Globus pallidus (tissue), 1 donor: ENCODE results near the gene SRGAP2C.
A peak's percentile ranks its signal among the peaks of the same experiment; 100 is the strongest.
"Not testable (repeated sequence)": the region's sequence is repeated elsewhere in the genome, so short reads cannot be mapped to it uniquely, and the experiment has no call there.

Source experiments
- DNase-seq: peaks from one replicate; pipeline ENCODE4 v3.0.0-alpha.2; 2015; ENCODE audit warnings: low spot score

SRGAP2C gene

GRCh38 chr1:121184290-121185127 is at the start of gene SRGAP2C, which contains the start of gene FAM72B:
Gene SRGAP2C (plus strand): TSS chr1:121184975. CDS start chr1:121187447, 2,472 bp downstream.
Gene FAM72B (minus strand): TSS chr1:121184340. CDS start chr1:121183489, 851 bp downstream.
- peak; percentile 100 for DNase-seq

DNA sequence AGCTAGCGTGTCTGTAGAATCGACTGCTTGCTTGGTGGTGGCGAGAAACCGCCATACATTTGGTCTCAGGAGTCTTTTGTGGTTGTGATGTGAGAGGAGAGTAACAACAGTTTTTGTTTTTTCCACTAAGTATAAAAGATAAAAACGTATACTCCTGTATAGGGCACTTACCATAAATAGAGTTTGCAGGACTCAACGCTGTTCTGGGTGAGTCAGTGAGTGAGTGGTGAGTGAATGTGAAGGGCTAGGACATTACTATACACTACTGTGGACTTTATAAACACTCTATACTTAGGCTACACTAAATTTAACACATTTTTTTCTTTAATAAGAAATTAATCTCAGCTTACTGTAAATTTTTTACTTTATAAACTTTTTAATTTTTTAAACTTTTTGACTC is 44.4 kb upstream of the SRGAP2C start:
- DNase-seq, result not testable (repeated sequence)

DNA sequence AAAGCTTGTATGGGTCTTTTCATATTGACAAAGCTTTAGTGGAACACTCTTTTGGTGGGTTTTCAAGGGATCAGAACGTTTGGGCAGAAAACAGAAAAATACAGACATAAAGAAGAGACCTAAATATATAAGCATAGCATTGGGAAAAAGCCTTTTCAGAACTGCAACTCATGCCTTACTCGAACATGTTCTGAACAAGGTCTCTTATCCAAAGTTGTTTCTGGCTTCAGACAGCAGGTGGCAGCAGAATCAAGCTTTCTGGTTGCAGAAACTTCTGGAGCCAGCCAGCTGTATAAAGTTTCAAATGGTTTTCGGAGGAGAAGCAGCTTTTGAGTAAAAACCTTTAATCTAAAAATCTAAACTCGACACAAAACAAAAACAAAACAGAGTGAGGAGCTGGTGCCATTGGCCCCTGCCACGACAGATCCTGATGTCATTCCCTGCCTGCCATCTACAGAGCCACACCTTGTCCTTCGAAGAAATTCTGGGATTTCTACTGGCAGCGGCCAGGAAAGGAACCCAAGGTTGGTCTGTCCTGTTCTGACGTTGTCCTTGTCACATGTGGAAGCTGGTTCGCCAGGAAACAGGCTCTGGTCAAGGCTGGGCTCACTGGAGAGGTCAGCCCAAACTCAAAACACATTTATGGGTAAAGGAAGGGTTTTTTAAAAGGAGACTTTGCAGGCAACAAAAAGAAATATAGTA is 36.1 kb upstream of the SRGAP2C start:
- DNase-seq, result not testable (repeated sequence)

DNA sequence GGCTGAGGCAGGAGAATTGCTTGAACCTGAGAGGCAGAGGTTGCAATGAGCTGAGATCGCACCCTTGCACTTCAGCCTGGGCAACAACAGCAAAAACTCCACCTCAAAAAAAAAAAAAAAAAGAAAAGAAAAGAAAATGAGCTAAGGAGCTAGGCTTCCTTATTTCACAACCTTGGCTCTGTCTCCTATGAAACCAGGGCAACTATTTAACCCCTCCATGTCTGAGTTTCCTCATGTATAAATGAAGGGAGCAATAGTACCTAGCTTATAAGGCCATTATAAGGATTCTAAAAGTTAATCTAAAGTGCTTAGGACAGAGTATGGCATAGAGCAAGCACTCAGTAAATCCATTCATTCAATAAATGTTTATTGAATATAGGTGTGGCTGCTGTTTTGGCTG is 33.5 kb upstream of the SRGAP2C start:
- not testable (repeated sequence) for DNase-seq

GRCh38 chr1:121152788-121153187 is 32.0 kb upstream of the SRGAP2C start:
- not testable (repeated sequence) for DNase-seq

- not testable (repeated sequence) for DNase-seq
Observed at GRCh38 chr1:121154811-121155210, 30.0 kb upstream of the SRGAP2C start.

- DNase-seq, result peak; percentile 24
Observed at GRCh38 chr1:121155671-121156358, 29.0 kb upstream of the SRGAP2C start.

DNA sequence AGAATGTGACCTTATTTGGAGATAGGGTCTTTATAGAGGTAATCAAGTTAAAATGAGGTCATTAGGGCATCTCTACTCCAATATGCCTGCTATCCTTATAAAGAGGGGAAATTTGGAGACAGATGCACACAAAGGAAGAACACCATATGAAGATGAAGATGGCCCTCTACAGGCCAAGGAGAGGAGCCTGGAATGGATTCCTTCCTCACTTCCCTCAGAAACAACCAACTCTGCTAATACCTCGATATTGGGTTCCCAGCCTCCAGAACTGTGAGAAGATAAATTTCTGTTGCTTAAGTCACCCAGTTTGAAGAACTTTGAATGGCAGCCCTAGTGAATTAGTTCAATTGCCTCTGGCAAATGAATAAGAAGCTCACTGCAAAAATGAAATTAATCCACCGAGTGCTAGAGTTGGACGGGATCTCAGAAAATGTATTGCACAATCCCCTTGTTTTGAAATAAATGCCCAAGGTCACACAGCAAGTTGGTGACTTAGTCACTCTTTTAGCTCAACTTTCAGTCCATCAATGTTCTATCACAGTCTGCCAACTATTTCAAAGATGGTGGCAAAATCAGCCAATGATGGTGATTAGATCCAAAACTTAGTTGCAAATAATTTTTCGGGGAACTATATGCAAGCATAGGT is 27.7 kb upstream of the SRGAP2C start:
- not testable (repeated sequence) for DNase-seq

DNA sequence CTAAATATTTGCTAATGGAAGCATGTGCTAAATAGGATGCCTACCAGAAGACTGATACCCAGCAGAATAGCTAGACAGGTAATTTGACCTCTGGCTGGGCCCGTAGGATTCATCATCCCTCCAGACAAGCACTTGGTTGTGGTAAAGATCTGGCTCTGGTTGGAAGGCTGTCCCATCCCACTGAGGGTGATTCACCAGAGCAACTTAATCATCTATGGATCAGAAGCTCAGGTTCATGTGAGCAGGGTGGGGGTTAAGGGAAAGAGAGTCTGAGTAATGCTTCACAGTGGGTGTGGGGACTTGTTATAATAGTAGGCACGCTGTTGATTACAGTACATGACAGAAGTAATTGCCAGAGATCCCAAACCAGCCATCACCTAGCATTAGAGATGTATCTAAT is 27.2 kb upstream of the SRGAP2C start:
- DNase-seq, result not testable (repeated sequence)

DNA sequence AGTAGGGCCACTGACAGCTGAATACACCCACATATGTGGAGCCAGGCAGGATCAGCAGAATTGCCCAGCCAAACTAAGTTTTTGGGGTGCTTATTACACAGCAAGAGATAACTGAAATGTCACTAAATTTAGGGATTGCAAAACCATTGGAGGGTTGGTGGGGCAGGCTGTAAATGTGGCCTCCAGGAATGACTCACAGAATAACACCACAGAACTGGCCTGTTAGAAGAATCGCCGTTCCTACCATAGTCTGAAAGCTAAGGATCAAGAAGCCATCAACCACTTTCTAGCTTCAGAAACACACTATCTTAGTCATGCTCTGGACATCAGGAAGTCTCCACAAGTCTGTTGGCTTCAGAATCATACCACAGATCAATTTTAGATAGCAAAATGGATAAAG is 24.7 kb upstream of the SRGAP2C start:
- not testable (repeated sequence) for DNase-seq

- not testable (repeated sequence) for DNase-seq
Observed at GRCh38 chr1:121161199-121161901, 23.4 kb upstream of the SRGAP2C start.

DNA sequence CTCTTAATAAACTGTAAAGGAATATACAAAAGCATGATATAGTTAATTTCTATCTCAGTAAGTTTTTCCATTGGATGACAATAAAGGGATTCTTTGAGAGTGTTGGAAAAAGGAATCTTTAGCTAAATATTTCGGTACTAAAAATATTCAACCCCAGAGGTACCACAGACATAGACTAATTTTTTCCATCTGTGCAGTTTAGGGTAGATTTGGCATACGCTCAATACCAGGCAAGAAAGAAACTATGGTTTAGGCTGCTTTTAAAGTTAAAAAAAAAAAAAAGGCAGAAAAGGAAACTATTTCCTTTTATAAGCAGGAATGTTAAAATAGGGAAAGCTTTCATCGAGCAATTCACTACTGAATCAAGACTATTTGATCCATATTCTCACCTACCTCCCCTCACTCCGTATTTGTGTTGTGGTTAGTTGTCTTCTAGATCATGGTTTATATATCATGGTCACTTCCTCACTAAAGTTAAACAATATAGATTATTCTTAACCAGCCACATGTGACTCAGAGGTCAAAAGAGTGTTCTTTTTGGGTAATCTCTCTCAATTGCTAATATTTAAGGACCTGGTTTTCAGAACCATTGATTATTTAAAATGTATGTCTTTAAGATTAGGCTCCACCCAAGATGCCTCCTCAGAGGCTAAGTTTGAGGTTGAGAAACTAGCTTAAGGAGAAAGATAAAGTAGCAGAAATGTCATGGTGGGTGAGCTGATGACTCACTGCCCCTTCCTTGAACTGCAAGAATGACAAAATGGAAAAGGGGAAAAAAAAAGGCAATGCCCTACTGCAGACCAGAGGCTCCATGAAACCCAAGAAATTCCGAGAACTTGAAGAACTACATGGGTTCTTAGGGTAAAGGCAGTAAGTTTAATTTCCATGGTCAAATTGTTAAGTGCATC is 20.7 kb upstream of the SRGAP2C start:
- not testable (repeated sequence) for DNase-seq

DNA sequence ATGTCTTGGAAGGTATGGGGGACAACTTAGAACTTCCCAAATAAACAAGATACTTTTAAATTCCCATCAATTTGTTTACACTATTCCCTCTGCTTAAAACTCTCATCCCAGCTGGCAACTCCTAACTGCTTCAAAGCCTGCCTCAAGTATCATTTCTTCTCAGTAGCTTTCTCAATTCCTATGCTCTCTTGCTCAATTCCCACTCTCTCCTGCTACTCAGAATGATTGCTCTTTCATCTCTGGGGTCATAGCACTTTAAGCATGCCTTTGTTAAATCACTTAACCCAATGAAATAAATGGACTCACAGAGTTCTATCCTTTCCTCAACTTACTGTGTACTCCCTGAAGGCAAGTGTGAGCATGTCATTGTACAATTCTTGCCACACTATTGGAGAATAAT is 19.5 kb upstream of the SRGAP2C start:
- not testable (repeated sequence) for DNase-seq

DNA sequence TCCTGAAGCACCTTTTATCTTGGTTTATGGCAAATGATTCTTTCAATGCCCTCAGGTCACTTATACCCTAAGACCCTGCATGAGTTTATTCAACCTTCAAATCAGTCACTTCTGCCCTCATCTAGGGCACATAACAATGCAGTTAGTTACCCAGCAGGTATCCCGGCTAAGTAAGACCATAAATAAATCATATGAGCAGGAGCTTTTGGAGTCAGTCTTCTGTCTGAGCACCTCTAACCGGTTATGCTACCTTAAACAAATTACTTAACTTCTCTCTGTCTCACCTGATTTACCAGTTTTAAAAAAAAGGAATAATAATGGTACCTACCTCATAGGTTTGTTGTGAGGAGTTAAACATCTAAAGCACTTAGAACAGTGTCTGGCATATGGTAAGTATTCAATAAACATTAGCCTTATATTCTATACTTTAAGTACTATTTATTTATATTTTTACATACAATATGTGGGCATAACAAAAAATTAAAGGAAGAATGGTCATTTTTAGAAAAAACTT is 17.5 kb upstream of the SRGAP2C start:
- DNase-seq, result not testable (repeated sequence)

- DNase-seq, result not testable (repeated sequence)
Observed at GRCh38 chr1:121168152-121168668, 16.6 kb upstream of the SRGAP2C start.

DNA sequence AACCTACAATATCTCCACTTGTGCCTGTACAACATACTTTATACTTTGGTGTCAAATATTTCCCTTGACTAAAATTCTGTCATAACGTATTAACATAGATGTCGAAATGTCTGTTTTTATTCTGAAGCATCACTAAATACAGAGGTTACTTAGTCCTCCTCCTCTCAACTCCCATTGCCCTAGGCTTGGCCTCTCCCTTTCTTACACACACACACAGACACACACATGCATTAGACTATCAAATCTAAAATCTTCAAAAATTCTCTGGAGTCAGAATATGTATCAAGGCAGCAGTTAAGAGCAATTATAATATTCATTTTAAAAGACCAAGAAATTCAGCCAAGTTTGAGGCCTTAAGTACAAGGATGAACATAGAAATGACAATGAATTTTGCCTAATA is 8.1 kb upstream of the SRGAP2C start:
- DNase-seq, result not testable (repeated sequence)

DNA sequence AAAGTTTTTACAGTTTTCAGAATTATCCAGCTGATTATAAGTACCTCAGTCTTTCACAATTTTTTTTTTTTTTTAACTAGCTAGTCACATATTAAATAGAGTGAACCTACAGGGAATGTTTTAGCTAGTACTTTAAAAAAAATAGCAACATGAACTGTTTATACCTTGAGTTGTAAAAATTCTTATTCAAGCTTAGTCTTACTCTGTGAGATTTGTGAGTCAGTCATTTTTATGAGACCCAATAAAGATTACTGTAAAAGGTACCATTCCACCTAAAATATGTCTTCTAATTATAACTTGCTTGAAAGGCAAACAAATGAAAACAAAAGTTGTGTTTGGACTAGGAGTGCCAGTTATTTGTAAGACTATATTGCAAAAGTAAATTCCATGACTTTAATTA is 6.6 kb upstream of the SRGAP2C start:
- DNase-seq, result not testable (repeated sequence)

- not testable (repeated sequence) for DNase-seq
Observed at GRCh38 chr1:121183867-121184266, 908 bp upstream of the SRGAP2C start.

DNA sequence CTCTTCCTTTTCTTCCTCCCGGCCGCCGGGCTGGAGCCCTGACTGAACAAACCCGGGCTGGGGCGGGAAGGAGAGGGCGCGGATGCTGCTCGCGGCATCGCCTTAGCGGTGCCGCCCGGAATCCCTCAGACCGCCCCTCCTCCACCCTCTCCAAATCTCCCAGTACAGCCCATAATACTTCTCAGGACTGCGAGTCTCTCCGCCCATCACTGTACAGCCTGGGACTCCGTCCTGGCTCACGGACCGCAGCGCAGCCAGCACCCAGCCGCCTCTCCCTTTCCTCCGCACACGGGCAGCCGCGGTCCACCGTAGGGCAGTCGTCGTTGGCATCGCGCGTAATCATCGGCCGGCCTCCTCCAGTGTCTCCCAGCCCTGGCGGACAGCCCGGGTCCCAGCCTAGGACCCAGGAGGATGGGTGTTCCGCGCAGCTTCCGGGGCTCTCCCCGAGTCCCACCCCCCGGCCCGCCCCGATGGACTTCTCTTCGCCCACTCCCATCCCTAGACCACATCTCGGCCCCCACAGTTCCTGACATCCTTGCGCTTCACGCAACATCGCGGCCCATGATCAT is 449 bp downstream of the SRGAP2C start:
- DNase-seq, result not testable (repeated sequence)
